NCI-H345 treated with DMSO at 0.1 percent for 48 hours (cell line): ENCODE results near the gene RASGRP1.

Source experiments
- DNase-seq: peaks from one replicate; lab custom pipeline; 2025; ENCODE audit not compliant: unreplicated experiment; lab: John Stamatoyannopoulos, UW

Gene RASGRP1

GRCh38 chr15:38508647-38509046, 56.0 kb downstream of the RASGRP1 start:
- DNase-seq, result no peak

DNA sequence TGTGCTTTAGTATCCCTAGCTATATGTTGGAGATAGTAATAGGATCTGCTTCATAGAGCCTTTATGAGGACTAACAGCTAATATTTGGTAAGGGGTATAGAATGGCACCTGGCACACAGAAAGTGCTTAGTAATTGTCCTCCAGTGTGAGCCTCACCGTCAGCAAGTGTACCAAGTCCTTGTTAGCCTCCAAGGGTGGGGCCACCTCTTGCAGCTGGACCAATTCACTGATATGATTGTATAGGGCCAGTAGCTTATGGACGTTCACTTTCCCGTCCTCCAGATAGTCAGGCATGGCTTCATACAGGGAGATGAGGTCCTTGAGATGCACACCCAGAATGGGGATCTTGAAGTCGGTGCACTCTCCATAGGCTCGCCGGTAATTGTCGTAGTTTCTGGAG, 57.0 kb downstream of the RASGRP1 start:
- DNase-seq, result no peak

GRCh38 chr15:38506997-38507396, 57.6 kb downstream of the RASGRP1 start:
- no peak for DNase-seq

GRCh38 chr15:38504680-38505467, 59.7 kb downstream of the RASGRP1 start:
- DNase-seq, result no peak

GRCh38 chr15:38503496-38503895, 61.1 kb downstream of the RASGRP1 start:
- DNase-seq, result no peak

- no peak for DNase-seq
Observed at GRCh38 chr15:38499651-38500050, 65.0 kb downstream of the RASGRP1 start.

DNA sequence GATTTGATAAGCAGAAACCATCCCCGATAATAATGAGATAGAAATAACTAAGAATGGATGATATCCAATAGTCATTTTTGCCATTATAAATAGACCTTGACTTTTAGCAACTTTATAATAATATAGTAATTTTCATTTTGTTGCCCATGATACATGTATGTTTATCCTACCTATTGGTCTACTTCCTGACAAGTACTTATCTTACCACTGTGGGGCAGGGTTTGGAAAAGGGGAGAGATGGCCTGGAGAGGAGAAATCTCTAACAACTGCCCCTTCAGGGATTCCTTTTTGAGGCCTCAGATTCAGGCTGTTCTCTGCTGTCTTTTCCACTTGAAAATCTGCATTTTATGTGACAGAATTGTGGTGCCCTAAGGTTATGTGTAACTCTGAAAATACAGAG, 68.5 kb downstream of the RASGRP1 start:
- no peak for DNase-seq

GRCh38 chr15:38490242-38490922, 74.2 kb downstream of the RASGRP1 start:
- no peak for DNase-seq

- no peak for DNase-seq
Observed at GRCh38 chr15:38487378-38487777, 77.2 kb downstream of the RASGRP1 start.

- DNase-seq, result no peak
Observed at GRCh38 chr15:38486936-38487335, 77.7 kb downstream of the RASGRP1 start.

- DNase-seq, result no peak
Observed at GRCh38 chr15:38482572-38482971, 82.0 kb downstream of the RASGRP1 start.

- DNase-seq, result no peak
Observed at GRCh38 chr15:38481761-38482160, 82.9 kb downstream of the RASGRP1 start.

GRCh38 chr15:38481113-38481512, 83.5 kb downstream of the RASGRP1 start:
- no peak for DNase-seq

DNA sequence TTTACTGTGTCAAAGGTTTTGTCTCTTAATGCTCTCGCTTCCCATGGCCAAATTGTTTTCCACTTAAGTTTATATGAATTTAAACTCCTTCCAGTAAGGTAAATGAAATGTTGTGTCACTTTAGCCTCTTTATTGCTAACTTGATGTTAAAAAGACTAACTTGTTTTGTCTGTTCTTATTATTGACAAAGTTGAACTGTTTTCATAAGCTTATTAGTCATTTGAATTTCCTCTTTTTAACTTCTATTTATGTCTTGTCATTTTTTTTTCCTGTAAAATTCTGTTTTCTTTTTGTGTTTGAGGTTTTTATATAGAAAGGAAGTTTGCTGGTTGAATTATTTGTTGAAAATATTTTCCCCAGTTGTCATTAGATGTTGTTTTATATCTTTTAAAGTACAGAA, 84.9 kb downstream of the RASGRP1 start:
- DNase-seq, result no peak

- no peak for DNase-seq
Observed at GRCh38 chr15:38479266-38479665, 85.3 kb downstream of the RASGRP1 start.

- no peak for DNase-seq
Observed at GRCh38 chr15:38477637-38478036, 87.0 kb downstream of the RASGRP1 start.

DNA sequence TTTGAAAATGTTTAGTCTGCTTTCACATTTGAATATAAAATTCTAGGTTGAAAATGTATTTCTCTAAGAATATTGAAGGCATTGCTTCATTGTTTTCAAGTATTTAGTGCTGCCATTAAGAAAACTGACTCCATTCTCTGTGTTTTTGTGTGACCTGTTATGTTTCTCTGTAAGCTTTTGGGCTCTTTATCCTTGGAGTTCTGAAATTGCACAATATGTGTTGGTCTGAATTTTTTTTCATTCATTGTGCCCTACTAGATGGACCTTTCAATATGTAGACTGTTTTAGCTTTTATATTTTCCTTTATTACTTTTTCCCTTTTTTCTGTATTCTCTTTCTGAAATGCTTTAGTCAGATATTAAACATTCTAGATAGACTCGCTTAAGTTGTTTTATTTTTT, 88.5 kb downstream of the RASGRP1 start:
- no peak for DNase-seq

DNA sequence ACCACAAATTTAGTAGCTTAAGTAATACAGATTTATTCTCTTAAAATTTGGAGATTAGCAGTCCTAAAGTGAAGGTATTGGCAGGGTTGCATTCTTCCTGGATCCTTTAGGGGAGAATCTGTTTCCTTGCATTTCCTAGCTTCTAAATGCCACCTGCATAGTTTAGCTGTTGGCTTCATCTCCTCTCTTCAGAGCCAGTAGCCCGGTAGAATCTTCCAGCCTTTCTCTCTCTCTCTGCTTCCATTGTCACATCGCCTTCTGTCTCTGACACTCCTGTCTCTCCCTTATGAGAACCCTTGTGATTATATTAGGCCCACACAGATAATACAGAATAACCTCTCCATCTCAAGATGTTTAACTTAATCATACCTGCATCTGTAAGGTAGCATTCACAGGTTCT, 89.3 kb downstream of the RASGRP1 start:
- DNase-seq, result no peak

DNA sequence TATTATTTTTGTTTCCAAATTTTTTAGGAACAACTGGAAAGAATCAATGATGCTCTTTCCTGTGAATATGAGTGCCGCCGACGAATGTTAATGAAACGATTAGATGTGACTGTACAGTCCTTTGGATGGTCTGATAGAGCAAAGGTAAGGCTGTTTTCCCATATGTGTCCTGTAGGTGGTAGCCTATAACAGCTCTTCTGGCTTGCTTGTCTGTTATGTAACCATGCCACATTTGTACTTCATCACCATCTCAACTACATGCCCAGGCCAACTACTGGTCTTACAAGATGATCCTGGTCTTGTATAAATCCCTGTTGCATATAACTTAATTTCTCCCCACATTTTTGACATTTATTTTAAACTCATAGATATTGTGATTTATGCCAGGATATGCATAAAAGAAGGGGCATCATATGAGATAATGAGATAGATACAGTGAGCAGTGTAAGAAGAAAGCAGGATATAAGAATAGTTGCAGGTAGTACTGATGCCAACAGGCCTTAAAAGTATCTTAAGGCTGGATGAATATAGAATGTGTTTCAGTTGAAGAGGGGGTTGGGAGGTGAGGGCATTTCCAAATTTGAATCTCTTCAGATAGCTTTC, 90.4 kb downstream of the RASGRP1 start:
- DNase-seq, result no peak

- DNase-seq, result no peak
Observed at GRCh38 chr15:38471974-38472373, 92.6 kb downstream of the RASGRP1 start.

DNA sequence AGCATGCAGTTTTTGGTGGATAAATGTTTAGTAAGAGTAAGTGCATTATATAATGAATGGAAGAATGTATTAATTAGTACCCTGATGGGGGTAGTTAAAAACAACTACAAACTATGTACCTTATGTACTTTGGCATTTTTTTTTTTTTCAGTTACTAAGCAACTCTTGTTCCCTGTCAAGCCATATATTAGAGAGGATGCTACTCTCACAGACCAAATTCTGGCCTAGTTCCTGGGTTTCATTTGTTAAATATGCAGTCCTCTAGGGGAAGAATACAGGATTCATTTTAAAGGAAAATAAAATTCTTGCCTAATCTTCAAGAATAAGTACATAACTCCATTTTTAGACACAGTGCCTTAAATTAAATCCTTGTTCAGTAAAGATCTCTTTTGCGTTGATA, 93.8 kb downstream of the RASGRP1 start:
- no peak for DNase-seq

DNA sequence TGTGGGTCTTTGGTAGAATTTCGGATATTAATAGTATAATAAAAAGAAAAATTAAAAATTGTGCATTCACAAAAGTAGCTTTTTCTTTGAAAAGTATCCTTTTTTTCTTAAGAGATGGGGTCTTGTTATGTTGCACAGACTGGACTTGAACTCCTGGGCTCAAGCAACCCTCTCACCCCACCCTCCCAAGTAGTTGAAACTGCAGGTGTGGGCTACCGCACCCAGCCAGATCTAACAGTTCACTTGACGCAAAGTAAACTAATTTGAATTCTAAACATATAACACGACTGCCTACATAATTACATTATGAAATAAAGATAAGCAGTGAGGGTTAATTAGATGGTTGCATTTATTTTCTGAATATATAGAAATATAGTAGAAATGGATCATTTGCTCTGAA, 99.9 kb downstream of the RASGRP1 start:
- DNase-seq, result no peak
